SHP77 (cell line): ENCODE results near the gene CTSO.
"Not testable (repeated sequence)": the region's sequence is repeated elsewhere in the genome, so short reads cannot be mapped to it uniquely, and the experiment has no call there.

ENCODE experiments used
- DNase-seq, 2 experiments: peaks; one replicate each; lab custom pipeline; 2025; lab: John Stamatoyannopoulos, UW

The CTSO gene

GRCh38 chr4:155906554-155907247, 47.0 kb downstream of the CTSO start:
- no peak for DNase-seq

DNA sequence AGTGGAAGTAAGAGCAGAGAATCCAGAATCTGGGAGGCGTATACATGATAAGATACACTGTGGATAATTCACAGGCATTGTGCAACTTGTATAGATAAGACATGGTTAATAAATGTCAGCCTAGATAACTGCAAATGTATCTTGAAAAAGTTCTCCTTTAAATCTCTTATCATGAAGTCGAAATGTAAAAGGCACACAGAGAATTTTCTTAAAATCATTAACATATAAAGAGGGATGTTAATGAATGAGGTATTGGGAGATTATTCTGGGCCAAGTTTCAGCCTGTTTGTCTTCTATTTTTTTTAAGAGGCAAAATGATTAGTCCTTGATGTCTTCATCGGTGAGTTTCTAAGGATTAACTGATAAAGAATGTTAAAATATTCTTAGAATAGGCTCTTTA, 49.3 kb downstream of the CTSO start:
- DNase-seq, result no peak

DNA sequence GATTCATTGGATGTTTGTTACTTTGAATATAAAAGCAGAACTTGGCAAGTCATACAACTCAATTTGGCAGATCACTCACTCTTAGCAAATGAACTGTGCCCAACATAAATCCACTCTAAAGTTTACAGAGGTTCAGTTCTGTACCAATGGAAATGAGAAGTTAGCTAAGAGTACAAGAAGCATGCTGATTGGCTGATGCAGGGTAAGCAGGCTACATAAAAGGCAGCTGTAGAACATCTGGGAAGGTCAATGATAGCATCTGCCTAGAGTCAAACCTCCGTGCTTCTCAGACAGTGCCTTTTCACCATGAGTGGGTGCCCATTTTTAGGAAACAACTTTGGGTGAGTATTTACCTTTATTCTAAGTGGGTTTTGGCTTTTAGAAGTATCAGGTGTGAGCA, 50.2 kb downstream of the CTSO start, which contains the start of gene TDO2:
Gene TDO2 (plus strand): TSS at position 244 of the 400 bp plus-strand sequence. CDS start 63 bp downstream, at position 307.
- DNase-seq, result no peak

GRCh38 chr4:155901013-155901412, 52.7 kb downstream of the CTSO start:
- no peak for DNase-seq

DNA sequence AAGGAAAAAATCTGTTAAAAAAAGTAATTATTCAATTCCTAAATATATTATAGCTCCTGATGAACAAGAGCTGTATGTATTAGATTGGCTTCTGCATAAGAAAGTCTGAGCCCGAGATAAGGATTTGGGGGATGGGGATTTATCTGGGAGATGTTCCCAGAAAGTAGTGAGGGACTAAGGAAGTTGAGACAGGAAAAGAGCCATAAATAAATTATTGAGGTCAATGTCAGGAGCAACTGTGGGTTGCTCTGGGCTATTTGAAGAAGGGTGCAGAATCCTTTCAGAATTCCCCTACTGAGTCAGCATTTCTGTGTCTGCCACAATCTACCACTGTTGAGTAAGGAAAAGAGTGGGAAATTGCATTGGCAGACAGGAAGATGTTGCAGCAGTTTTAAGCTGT, 53.3 kb downstream of the CTSO start:
- DNase-seq, result no peak

GRCh38 chr4:155899891-155900290, 53.8 kb downstream of the CTSO start:
- DNase-seq, result no peak

GRCh38 chr4:155898371-155898770, 55.3 kb downstream of the CTSO start:
- not testable (repeated sequence) for DNase-seq

DNA sequence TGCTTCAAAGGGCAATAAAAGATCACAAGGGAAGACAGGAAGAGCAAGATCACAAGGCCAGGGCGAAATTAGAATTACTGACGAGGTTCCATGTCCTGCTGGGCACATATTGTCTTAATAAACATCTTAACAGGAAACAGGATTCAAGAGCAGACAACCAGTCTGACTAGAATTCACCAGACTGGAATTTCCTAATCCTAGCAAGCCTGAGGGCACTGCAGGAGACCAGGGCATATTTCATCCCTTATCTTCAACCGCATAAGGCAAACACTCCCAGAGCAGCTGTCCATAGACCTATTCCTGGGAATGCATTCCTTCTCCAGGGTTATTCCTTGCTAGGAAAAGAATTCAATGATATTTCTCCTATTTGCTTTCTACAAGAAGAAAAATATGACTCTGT, 62.6 kb downstream of the CTSO start:
- DNase-seq, result no peak

DNA sequence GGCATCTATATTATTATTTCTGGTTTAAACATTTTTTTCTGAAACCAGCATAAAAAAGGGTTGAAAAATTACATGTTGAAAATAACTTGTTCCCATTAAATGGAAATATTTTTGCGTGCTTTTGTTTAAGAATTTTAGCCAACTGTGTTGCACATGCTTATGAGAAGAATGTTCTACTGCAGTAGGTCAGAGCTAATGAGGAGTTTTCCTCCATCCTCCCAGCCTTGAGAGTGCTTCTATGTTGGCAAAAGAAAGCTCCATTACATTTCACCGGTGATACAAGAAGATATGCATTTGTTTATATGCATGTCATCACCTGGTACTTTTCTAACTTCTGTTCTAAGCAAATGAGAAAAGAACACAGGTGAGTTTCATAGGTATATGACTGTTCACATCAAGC, 63.7 kb downstream of the CTSO start:
- no peak for DNase-seq

DNA sequence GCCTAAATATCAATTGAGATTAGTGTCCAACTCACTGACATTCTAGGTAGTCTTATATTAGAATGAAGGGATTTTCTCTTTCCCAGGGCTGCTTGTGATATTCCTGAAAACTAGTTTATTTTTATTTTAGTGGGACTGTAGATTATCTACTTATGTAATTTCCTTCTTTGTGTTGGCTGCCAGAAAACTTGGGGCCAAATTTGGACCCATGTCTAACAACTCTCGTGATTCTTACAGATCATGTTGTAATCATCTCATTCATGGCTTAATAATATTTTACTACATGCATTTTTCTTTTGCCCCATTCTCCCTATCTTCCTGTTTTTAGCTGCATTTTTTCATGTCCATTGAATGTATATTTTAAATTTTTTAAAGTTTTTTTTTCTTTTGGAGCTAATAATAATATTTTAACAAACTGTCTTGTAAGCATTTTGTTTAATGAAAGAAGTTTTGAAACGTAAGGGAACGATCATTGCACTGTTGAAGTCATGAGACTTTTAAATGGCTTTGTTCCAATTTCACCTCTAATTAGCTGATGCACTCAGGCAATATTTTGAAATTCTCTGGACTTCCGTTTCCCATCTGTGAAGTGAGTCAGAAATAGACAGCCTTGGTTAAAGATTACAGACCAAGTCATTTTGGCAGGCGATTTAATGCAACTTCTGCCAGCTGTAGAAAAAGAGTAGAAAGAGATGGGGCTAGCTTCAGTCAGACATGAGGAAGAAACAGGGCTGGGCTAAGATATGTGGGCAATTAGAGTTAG, 64.5 kb downstream of the CTSO start:
- no peak for DNase-seq

GRCh38 chr4:155887847-155888570, 65.7 kb downstream of the CTSO start:
- DNase-seq, result no peak

DNA sequence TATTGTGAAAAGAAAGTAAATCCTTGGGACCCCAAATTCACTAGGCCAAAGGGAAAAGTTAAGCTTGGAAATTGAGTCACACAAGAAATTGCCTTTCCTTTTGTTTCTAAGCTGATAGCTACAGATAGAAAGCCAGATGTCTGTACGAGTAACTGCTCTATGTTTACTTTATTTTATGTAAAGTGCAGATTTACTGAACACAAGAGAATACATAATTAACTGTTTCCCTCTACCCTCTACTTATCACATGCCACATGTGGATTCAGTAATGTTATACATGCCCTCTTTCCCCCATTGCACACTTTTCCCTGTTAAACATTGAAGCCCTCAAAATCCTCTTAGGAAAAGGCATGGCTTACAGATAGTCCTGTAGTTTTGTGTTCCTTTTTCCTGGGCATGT, 66.6 kb downstream of the CTSO start:
- DNase-seq, result no peak

DNA sequence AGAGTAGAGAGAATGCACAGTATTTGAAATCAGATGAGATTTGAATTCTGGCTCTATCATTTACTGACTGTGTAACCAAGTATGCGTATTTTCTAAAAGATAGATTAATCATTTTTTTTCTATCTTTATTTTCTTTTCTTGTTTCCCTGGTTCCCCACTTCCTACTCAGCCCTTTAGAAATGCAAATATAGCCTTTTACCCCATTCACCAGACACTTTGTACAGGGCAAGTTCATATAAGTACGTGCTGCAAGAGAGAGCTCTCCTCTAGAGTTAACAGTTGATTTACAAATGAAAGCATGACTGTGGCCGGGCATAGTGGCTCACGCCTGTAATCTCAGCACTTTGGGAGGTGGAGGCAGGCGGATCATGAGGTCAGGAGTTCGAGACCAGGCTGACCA, 68.0 kb downstream of the CTSO start:
- DNase-seq, result no peak

- DNase-seq, result no peak
Observed at GRCh38 chr4:155883895-155884294, 69.8 kb downstream of the CTSO start.

DNA sequence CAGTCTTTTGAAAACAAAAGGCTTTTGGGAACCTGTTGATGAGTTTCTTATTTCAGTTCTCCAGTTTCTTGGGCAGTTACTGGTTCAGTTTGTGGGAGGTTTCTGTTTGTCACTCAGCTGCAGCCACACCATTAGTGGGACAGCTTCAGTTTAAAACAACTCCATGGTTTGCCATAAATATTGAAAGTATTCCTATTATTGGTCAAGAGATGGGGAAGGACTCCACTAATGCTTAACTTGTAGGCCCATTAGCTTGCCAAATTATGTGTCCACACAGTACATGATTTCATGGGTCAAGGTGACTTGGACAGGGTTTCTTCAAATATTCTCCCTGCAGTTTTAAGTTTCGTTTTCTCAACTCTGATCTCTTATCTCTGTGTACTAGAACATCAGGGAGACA, 72.1 kb downstream of the CTSO start:
- DNase-seq, result no peak

DNA sequence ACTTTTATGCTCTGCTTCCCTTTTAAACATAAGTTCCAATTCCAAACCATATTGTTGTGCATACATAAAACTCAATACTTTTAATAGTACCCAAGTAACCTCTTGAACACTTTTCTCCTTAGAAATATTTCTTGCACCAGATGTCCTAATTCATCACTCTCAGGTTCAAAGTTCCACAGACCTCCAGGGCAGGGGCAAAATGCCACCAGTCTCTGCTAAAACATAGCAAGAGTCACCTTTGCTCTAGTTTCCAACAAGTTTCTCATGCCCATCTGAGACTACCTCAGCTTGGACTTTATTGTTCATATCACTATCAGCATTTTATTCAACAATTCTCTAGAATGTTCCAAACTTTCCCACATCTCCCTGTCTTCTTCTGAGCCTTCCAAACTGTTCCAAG, 73.9 kb downstream of the CTSO start:
- no peak for DNase-seq

GRCh38 chr4:155878611-155879010, 75.1 kb downstream of the CTSO start:
- DNase-seq, result no peak

DNA sequence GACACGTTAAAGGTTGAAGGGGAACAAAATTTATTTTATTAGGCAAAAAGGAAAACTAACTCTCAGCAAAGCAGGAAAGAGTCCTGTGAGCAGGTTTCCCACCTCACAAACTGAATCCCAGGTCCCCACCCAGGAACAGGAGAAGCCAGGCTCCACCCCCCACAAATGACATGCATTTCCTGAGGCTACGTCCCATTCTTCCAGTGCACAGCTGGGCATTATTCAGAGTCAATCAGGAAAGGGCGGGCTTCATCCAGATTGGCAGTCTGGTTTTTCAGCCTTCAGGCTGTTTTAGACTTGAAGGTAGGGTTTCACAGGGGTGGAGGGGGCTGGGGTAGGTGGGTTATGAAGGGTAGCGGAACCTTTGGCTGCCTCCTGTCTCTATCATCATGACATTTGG, 75.7 kb downstream of the CTSO start:
- DNase-seq, result no peak

DNA sequence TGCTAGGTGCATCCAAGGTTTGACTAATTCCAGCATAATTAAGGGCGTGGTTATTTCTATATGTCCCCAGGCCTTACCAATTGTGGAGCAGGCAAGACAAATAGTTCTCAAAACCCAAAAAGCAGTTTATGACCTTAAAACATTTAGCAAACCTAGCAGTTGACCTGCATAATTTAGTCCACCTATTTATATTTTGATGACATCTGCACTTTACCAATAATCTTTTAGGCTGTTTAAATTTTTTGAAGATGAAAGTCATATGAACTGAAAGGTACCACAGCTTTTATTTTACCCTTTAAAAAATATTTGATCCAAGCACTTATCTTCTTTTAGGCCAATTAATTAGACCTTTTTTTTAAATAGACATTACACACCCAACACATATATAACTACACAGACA, 77.8 kb downstream of the CTSO start:
- no peak for DNase-seq
